Stimulated activated CD4-positive, alpha-beta T cell treated with anti-CD3 and anti-CD28 coated beads, TNF-alpha, amount 100 ng/mL, for 24 hours (primary cell): ENCODE data around the gene KISS1R.
"Not testable (repeated sequence)": the region's sequence is repeated elsewhere in the genome, so short reads cannot be mapped to it uniquely, and the experiment has no call there.

ENCODE experiments used
- DNase-seq, 3 experiments: peaks; one replicate each; pipeline ENCODE4 v3.0.0-alpha.2; 2020; ENCODE audit warnings: low read depth in 3 of 3

Gene KISS1R

GRCh38 chr19:953445-954271 is 36.5 kb downstream of the KISS1R start:
- no peak for DNase-seq

GRCh38 chr19:954272-954671 is 37.1 kb downstream of the KISS1R start:
- DNase-seq: no peak

GRCh38 chr19:954672-955494 is 37.8 kb downstream of the KISS1R start:
- no peak for DNase-seq

- DNase-seq: no peak
Observed at GRCh38 chr19:955803-956765, 39.0 kb downstream of the KISS1R start.

GRCh38 chr19:956766-957440 is 39.8 kb downstream of the KISS1R start:
- no peak for DNase-seq

GRCh38 chr19:957578-957977 is 40.4 kb downstream of the KISS1R start:
- not testable (repeated sequence) for DNase-seq

GRCh38 chr19:958967-959855 is 42.1 kb downstream of the KISS1R start:
- peak; percentile 16 to 58 (median 32) for DNase-seq

- no peak for DNase-seq
Observed at GRCh38 chr19:960020-960419, 42.9 kb downstream of the KISS1R start.

- DNase-seq: no peak
Observed at GRCh38 chr19:960601-960938, 43.4 kb downstream of the KISS1R start.

GRCh38 chr19:961866-962620 is 44.9 kb downstream of the KISS1R start:
- DNase-seq: no peak

- no peak for DNase-seq
Observed at GRCh38 chr19:962683-963400, 45.7 kb downstream of the KISS1R start.

GRCh38 chr19:963486-963951 is 46.4 kb downstream of the KISS1R start:
- no peak for DNase-seq

GRCh38 chr19:964116-964520 is 47.0 kb downstream of the KISS1R start:
- no peak for DNase-seq

- no peak for DNase-seq
Observed at GRCh38 chr19:964761-965694, 47.9 kb downstream of the KISS1R start.

- DNase-seq: no peak
Observed at GRCh38 chr19:966485-967088, 49.5 kb downstream of the KISS1R start.
